ENCODE results near the gene PSMD14. TPM values are rescaled to one million over a fixed set of nuclear protein-coding genes. Genes with fewer than 3 reads are reported as not detected.

The PSMD14 gene
- total RNA-seq, 2 experiments from 2014 or later = 68.3 to 86.1 TPM

GRCh38 chr2:161421686-161422085, 113.5 kb downstream of the PSMD14 start:
- CTCF ChIA-PET = no interaction called here
- H3K27ac Mint-ChIP-seq = no peak overlapping the region
- DNase-seq = no peak
- H3K4me1 Mint-ChIP-seq = peaks cover 49% of the 10 kb centered on the region
- peaks cover 93% of the 10 kb centered on the region for H3K27me3 Mint-ChIP-seq
- H3K9me3 Mint-ChIP-seq (ENCODE audit: low read depth) = no peaks in the 10 kb centered on the region
- peaks cover 5% of the 10 kb centered on the region for H3K36me3 Mint-ChIP-seq
- no peak for ATAC-seq
- H3K4me3 Mint-ChIP-seq = no peak overlapping the region

GRCh38 chr2:161422816-161423403, 114.7 kb downstream of the PSMD14 start:
- Mint-ChIP-seq H3K4me3 (peak overlapping the region; percentile 18), H3K4me1 (peaks cover 44% of the 10 kb centered on the region), H3K27me3 (peaks cover 91% of the 10 kb centered on the region), H3K27ac (peak overlapping the region; percentile 49), H3K36me3 (peaks cover 10% of the 10 kb centered on the region), H3K9me3 (ENCODE audit: low read depth) (no peaks in the 10 kb centered on the region)
- DNase-seq (no peak), ATAC-seq (no peak)
- CTCF ChIA-PET = no interaction called here

GRCh38 chr2:161423421-161424393, 115.5 kb downstream of the PSMD14 start:
- H3K27me3 Mint-ChIP-seq = peaks cover 89% of the 10 kb centered on the region
- peaks cover 10% of the 10 kb centered on the region for H3K36me3 Mint-ChIP-seq
- CTCF ChIA-PET = no interaction called here
- H3K9me3 Mint-ChIP-seq (ENCODE audit: low read depth) = no peaks in the 10 kb centered on the region
- DNase-seq = peak; percentile 39
- ATAC-seq = peak; percentile 40
- H3K27ac Mint-ChIP-seq = peak overlapping the region; percentile 56
- peak overlapping the region; percentile 52 for H3K4me3 Mint-ChIP-seq
- peaks cover 39% of the 10 kb centered on the region for H3K4me1 Mint-ChIP-seq

GRCh38 chr2:161424394-161424769, 116.2 kb downstream of the PSMD14 start:
- Mint-ChIP-seq H3K27me3 (peaks cover 89% of the 10 kb centered on the region), H3K36me3 (peaks cover 10% of the 10 kb centered on the region), H3K27ac (peak overlapping the region; percentile 56), H3K4me1 (peaks cover 34% of the 10 kb centered on the region), H3K4me3 (peak overlapping the region; percentile 45), H3K9me3 (ENCODE audit: low read depth) (no peaks in the 10 kb centered on the region)
- no peak for ATAC-seq
- CTCF ChIA-PET = no interaction called here
- no peak for DNase-seq

GRCh38 chr2:161424891-161425727, 116.9 kb downstream of the PSMD14 start:
- CTCF ChIA-PET = no interaction called here
- Mint-ChIP-seq H3K27ac (peak overlapping the region; percentile 56), H3K4me1 (peaks cover 33% of the 10 kb centered on the region), H3K4me3 (peak overlapping the region; percentile 21), H3K9me3 (ENCODE audit: low read depth) (no peaks in the 10 kb centered on the region), H3K36me3 (peaks cover 10% of the 10 kb centered on the region), H3K27me3 (peaks cover 89% of the 10 kb centered on the region)
- DNase-seq (no peak), ATAC-seq (no peak)

GRCh38 chr2:161425728-161426454, 117.7 kb downstream of the PSMD14 start:
- ATAC-seq (no peak), DNase-seq (no peak)
- Mint-ChIP-seq H3K4me3 (no peak overlapping the region), H3K9me3 (ENCODE audit: low read depth) (no peaks in the 10 kb centered on the region), H3K27ac (peak overlapping the region; percentile 24), H3K36me3 (peaks cover 7% of the 10 kb centered on the region), H3K27me3 (peaks cover 89% of the 10 kb centered on the region), H3K4me1 (peaks cover 30% of the 10 kb centered on the region)
- CTCF ChIA-PET = no interaction called here

- Mint-ChIP-seq H3K4me3 (peak overlapping the region; percentile 17), H3K9me3 (ENCODE audit: low read depth) (no peaks in the 10 kb centered on the region), H3K36me3 (peaks cover 7% of the 10 kb centered on the region), H3K4me1 (peaks cover 30% of the 10 kb centered on the region), H3K27ac (peak overlapping the region; percentile 2), H3K27me3 (peaks cover 87% of the 10 kb centered on the region)
- ATAC-seq (no peak), DNase-seq (no peak)
- CTCF ChIA-PET = no interaction called here
Observed at GRCh38 chr2:161426455-161426921, 118.3 kb downstream of the PSMD14 start.

GRCh38 chr2:161426922-161427663, 118.9 kb downstream of the PSMD14 start:
- H3K27me3 Mint-ChIP-seq = peaks cover 87% of the 10 kb centered on the region
- H3K4me1 Mint-ChIP-seq = peaks cover 30% of the 10 kb centered on the region
- DNase-seq (no peak), ATAC-seq (peak; percentile 43)
- CTCF ChIA-PET = interaction anchor here (1.2 kb wide), 1 partner anchor 13 kb away, joined by 4 read pairs; no protein-coding TSS in a partner anchor
- peaks cover 7% of the 10 kb centered on the region for H3K36me3 Mint-ChIP-seq
- no peaks in the 10 kb centered on the region for H3K9me3 Mint-ChIP-seq (ENCODE audit: low read depth)
- peak overlapping the region; percentile 46 for H3K4me3 Mint-ChIP-seq
- peak overlapping the region; percentile 2 for H3K27ac Mint-ChIP-seq

- Mint-ChIP-seq H3K36me3 (peaks cover 7% of the 10 kb centered on the region), H3K9me3 (ENCODE audit: low read depth) (no peaks in the 10 kb centered on the region), H3K27ac (no peak overlapping the region), H3K27me3 (peaks cover 87% of the 10 kb centered on the region), H3K4me3 (peak overlapping the region; percentile 46), H3K4me1 (peaks cover 25% of the 10 kb centered on the region)
- CTCF ChIA-PET = interaction anchor here (1.2 kb wide), 1 partner anchor 14 kb away, joined by 4 read pairs; no protein-coding TSS in a partner anchor
- DNase-seq (no peak), ATAC-seq (no peak)
Observed at GRCh38 chr2:161427664-161428587, 119.7 kb downstream of the PSMD14 start.

- H3K27me3 Mint-ChIP-seq = peaks cover 91% of the 10 kb centered on the region
- H3K4me1 Mint-ChIP-seq = peaks cover 12% of the 10 kb centered on the region
- H3K27ac Mint-ChIP-seq = no peak overlapping the region
- CTCF ChIA-PET = no interaction called here
- ATAC-seq (no peak), DNase-seq (no peak)
- peaks cover 5% of the 10 kb centered on the region for H3K36me3 Mint-ChIP-seq
- no peak overlapping the region for H3K4me3 Mint-ChIP-seq
- no peaks in the 10 kb centered on the region for H3K9me3 Mint-ChIP-seq (ENCODE audit: low read depth)
Observed at GRCh38 chr2:161430386-161430785, 122.2 kb downstream of the PSMD14 start.

- Mint-ChIP-seq H3K4me3 (no peak overlapping the region), H3K36me3 (peaks cover 5% of the 10 kb centered on the region), H3K27me3 (peaks cover 89% of the 10 kb centered on the region), H3K27ac (no peak overlapping the region), H3K4me1 (peaks cover 6% of the 10 kb centered on the region), H3K9me3 (ENCODE audit: low read depth) (no peaks in the 10 kb centered on the region)
- CTCF ChIA-PET = no interaction called here
- DNase-seq (no peak), ATAC-seq (no peak)
Observed at GRCh38 chr2:161432107-161432506, 123.9 kb downstream of the PSMD14 start.

All from activated CD8-positive, alpha-beta memory T cell treated with anti-CD3 and anti-CD28 coated beads, Interleukin-2, amount 10 ng/mL, durations not matched to agents 7 days and 5 days (primary cell).